ENCODE results near the gene VAV2.

- TF ChIP-seq TEAD4 (IDR thresholded peaks at IDR 0.05) (no peak), RAD21 (IDR thresholded peaks at IDR 0.05; ENCODE audit: low read depth) (no peak), EP300 (IDR thresholded peaks at IDR 0.05; ENCODE audit: borderline replicate concordance) (no peak), TAF1 (IDR thresholded peaks at IDR 0.05; ENCODE audit: low read depth) (no peak), ZBTB7A (IDR thresholded peaks at IDR 0.05; ENCODE audit: low read depth) (no peak), USF1 (IDR thresholded peaks at IDR 0.05) (no peak), FOXM1 (IDR thresholded peaks at IDR 0.05; ENCODE audit: borderline replicate concordance, low read depth) (no peak), CEBPB (IDR thresholded peaks at IDR 0.05) (no peak), EGR1 (IDR thresholded peaks at IDR 0.05) (no peak)
- TF ChIP-seq, protein P1, sequence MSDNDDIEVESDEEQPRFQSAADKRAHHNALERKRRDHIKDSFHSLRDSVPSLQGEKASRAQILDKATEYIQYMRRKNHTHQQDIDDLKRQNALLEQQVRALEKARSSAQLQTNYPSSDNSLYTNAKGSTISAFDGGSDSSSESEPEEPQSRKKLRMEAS (IDR thresholded peaks at IDR 0.05): no peak
These were observed 143.5 kb downstream of the VAV2 start for GRCh38 chr9:133848471-133849109.
